Gastroesophageal sphincter (tissue), 4 donors: ENCODE data around the gene SERPINA3. TPM values are rescaled to one million over a fixed set of nuclear protein-coding genes. Genes with fewer than 3 reads are reported as not detected.

Experiments
- ATAC-seq: fragments of 150-250 bp; one replicate; pipeline ENCODE4 v1.9.1; 2016; ENCODE audit warnings: mild to moderate bottlenecking, moderate library complexity
- H3K27ac ChIP-seq, 4 donors: fragments of 200-600 bp; sonication (generic) in 3 of 4; 1 replicate in 3 of 4; 2 replicates in 1 of 4; pipeline ENCODE4 v1.5.1; 2016 to 2019
- H3K27me3 ChIP-seq: fragments of 200-600 bp; sonication (generic); one replicate; pipeline ENCODE4 v1.5.1; 2019
- H3K36me3 ChIP-seq, 2 donors: fragments of 200-600 bp; sonication (generic); one replicate each; pipeline ENCODE4 v1.5.1; 2019; ENCODE audit warnings: control low read depth in 1 of 2
- H3K4me1 ChIP-seq, 3 donors: fragments of 200-600 bp; sonication (generic); 1 replicate in 2 of 3; 2 replicates in 1 of 3; pipeline ENCODE4 v1.5.1; 2016 to 2019; ENCODE audit warnings: control low read depth in 2 of 3
- H3K4me3 ChIP-seq, 2 donors: fragments of 200-600 bp; sonication (generic); one replicate each; pipeline ENCODE4 v1.5.1; 2019; ENCODE audit warnings: mild to moderate bottlenecking in 1 of 2, moderate library complexity in 1 of 2
- H3K9me3 ChIP-seq, 3 donors: fragments of 200-600 bp; sonication (generic); one replicate each; pipeline ENCODE4 v1.5.1; 2017 to 2019; ENCODE audit warnings: control low read depth in 2 of 3
- CTCF ChIP-seq, 4 experiments: fragments of 200-600 bp in 2 of 4; fragments of 450-650 bp in 2 of 4; sonication (generic) in 1 of 4; IDR thresholded peaks; one replicate each; pipeline ENCODE4 v1.5.1; 2017 to 2019; ENCODE audit warnings: antibody characterized with exemption in 4 of 4, mild to moderate bottlenecking in 2 of 4, moderate library complexity in 2 of 4
- EP300 ChIP-seq: sonication (generic); formaldehyde crosslinking; IDR thresholded peaks from one replicate; pipeline ENCODE4 v1.6.1; 2017; ENCODE audit warnings: antibody characterized with exemption, mild to moderate bottlenecking
- POLR2A ChIP-seq, 2 donors: fragments of 450-650 bp; IDR thresholded peaks; one replicate each; pipeline ENCODE4 v1.6.1; 2017; ENCODE audit warnings: antibody characterized with exemption in 2 of 2, mild to moderate bottlenecking in 2 of 2, moderate library complexity in 1 of 2
- POLR2AphosphoS5 ChIP-seq: sonication (generic); formaldehyde crosslinking; IDR thresholded peaks from one replicate; pipeline ENCODE4 v1.6.1; 2017; ENCODE audit warnings: antibody characterized with exemption
- WGBS, 2 donors: methylation state at CpG; one replicate each; pipeline ENCODE4 v1.1.5; 2018; ENCODE audit warnings: low coverage in 1 of 2; 5-methylcytosine and 5-hydroxymethylcytosine counted together
- total RNA-seq, 4 donors: library from RNA; depleted of rRNA; stranded (reverse); fragments of >200 nt; gene quantifications; one replicate each; pipeline ENCODE4 v1.1.0, GENCODE V29; 2016

SERPINA3 gene
- total RNA-seq, 4 donors from 2014 or later: 58.4 to 263 (median 215) TPM

DNA sequence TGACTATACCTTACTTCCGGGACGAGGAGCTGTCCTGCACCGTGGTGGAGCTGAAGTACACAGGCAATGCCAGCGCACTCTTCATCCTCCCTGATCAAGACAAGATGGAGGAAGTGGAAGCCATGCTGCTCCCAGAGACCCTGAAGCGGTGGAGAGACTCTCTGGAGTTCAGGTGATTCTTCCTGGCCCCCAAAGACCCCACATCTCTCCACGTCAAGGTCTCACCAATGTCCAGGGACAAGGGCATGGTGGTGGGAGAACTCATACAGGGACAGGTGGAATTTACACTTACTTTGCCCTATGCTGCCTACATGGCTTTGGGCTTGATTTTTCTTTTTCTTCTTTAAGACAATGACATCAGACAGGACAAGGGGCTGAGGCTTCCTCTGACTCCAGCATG, 7.1 kb downstream of the SERPINA3 start:
- peaks cover 0 to 3% (median 0%) of the 10 kb centered on the region in 3 donors for H3K4me1 ChIP-seq
- H3K36me3 ChIP-seq: peaks cover 0 to 33% of the 10 kb centered on the region in 2 donors
- ATAC-seq: no peak
- H3K27me3 ChIP-seq: peaks cover 7% of the 10 kb centered on the region
- H3K27ac ChIP-seq: no peak overlapping the region
- no peak overlapping the region for H3K4me3 ChIP-seq
- TF ChIP-seq POLR2A (IDR thresholded peaks at IDR 0.05): no peak
- no peak for TF ChIP-seq EP300
- TF ChIP-seq CTCF (IDR thresholded peaks at IDR 0.05): no peak
- TF ChIP-seq POLR2AphosphoS5: no peak
- peaks cover 0 to 40% (median 2%) of the 10 kb centered on the region in 3 donors for H3K9me3 ChIP-seq
- WGBS, 2 donors: 88% methylated on average over 5 of the region's 6 CpGs; no CpG with 5 or more reads in 1 of the 2 donors

DNA sequence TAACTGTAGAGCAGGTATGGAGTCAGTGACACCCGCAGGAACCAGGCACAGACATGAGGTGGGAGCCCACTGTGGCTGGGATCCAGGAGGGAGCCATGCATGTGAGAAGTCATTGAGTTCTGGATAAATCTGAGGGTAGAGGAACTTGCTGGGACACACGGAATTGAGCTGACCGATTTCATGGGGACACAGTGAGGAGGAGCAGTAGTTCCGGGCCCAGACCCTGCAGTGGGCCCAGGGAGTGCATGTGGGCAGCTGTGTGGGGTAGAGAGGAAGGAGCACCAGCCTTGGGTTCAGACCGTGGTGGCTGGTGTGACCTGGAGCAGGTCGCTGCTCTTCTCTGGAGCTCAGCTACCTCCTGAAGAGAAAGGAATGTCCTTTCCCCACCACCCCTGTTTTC, 8.4 kb downstream of the SERPINA3 start:
- Histone ChIP-seq H3K27me3 (peaks cover 9% of the 10 kb centered on the region), H3K36me3 (peaks cover 0 to 33% of the 10 kb centered on the region in 2 donors), H3K4me1 (no peaks in the 10 kb centered on the region), H3K4me3 (no peak overlapping the region), H3K27ac (no peak overlapping the region), H3K9me3 (peaks cover 0 to 40% (median 2%) of the 10 kb centered on the region in 3 donors)
- 75 to 80% methylated on average over 1 to 4 of the region's 6 CpGs for WGBS, 2 donors
- ATAC-seq: no peak
- TF ChIP-seq POLR2AphosphoS5 (no peak), CTCF (IDR thresholded peaks at IDR 0.05) (no peak), POLR2A (IDR thresholded peaks at IDR 0.05) (no peak), EP300 (no peak)

GRCh38 chr14:94621358-94622134, 9.4 kb downstream of the SERPINA3 start:
- Histone ChIP-seq H3K4me1 (no peaks in the 10 kb centered on the region), H3K9me3 (peaks cover 0 to 33% (median 2%) of the 10 kb centered on the region in 3 donors), H3K27ac (no peak overlapping the region), H3K4me3 (no peak overlapping the region), H3K27me3 (peaks cover 9% of the 10 kb centered on the region), H3K36me3 (peaks cover 0 to 33% of the 10 kb centered on the region in 2 donors)
- no peak for ATAC-seq
- TF ChIP-seq EP300 (no peak), CTCF (IDR thresholded peaks at IDR 0.05) (no peak), POLR2A (IDR thresholded peaks at IDR 0.05) (no peak), POLR2AphosphoS5 (no peak)
- WGBS, 2 donors: 68 to 76% methylated on average over 4 to 5 of the region's 5 CpGs

- no peak overlapping the region for H3K4me3 ChIP-seq
- peaks cover 0 to 20% (median 2%) of the 10 kb centered on the region in 3 donors for H3K9me3 ChIP-seq
- peaks cover 18% of the 10 kb centered on the region for H3K27me3 ChIP-seq
- H3K4me1 ChIP-seq: no peaks in the 10 kb centered on the region
- TF ChIP-seq EP300 (no peak), CTCF (IDR thresholded peaks at IDR 0.05) (no peak), POLR2AphosphoS5 (no peak), POLR2A (IDR thresholded peaks at IDR 0.05) (no peak)
- peaks cover 0 to 30% of the 10 kb centered on the region in 2 donors for H3K36me3 ChIP-seq
- 51 to 56% methylated on average over 2 to 5 of the region's 6 CpGs for WGBS, 2 donors
- no peak for ATAC-seq
- no peak overlapping the region for H3K27ac ChIP-seq
Measured at GRCh38 chr14:94622653-94623421, 10.6 kb downstream of the SERPINA3 start.
